Measurements from ENCODE around the gene BOLA3.
"Not testable (repeated sequence)": the region's sequence is repeated elsewhere in the genome, so short reads cannot be mapped to it uniquely, and the experiment has no call there.

Gene BOLA3

GRCh38 chr2:74101574-74102300, 46.0 kb downstream of the BOLA3 start:
- DNase-seq (ENCODE audit: low read depth): no peak

- no peak for DNase-seq (ENCODE audit: low read depth)
Measured at GRCh38 chr2:74100254-74101216, 47.2 kb downstream of the BOLA3 start.

GRCh38 chr2:74099835-74100234, 47.9 kb downstream of the BOLA3 start:
- no peak for DNase-seq (ENCODE audit: low read depth)

- DNase-seq (ENCODE audit: low read depth): no peak
Measured at GRCh38 chr2:74099271-74099670, 48.4 kb downstream of the BOLA3 start.

- no peak for DNase-seq (ENCODE audit: low read depth)
Measured at GRCh38 chr2:74097574-74097973, 50.1 kb downstream of the BOLA3 start.

- DNase-seq (ENCODE audit: low read depth): no peak
Measured at GRCh38 chr2:74096052-74096451, 51.7 kb downstream of the BOLA3 start.

- no peak for DNase-seq (ENCODE audit: low read depth)
Measured at GRCh38 chr2:74095632-74096031, 52.1 kb downstream of the BOLA3 start.

GRCh38 chr2:74094291-74094690, 53.4 kb downstream of the BOLA3 start:
- no peak for DNase-seq (ENCODE audit: low read depth)

GRCh38 chr2:74093840-74094239, 53.9 kb downstream of the BOLA3 start:
- DNase-seq (ENCODE audit: low read depth): no peak

GRCh38 chr2:74093426-74093825, 54.3 kb downstream of the BOLA3 start:
- DNase-seq (ENCODE audit: low read depth): no peak

- no peak for DNase-seq (ENCODE audit: low read depth)
Measured at GRCh38 chr2:74092275-74092674, 55.4 kb downstream of the BOLA3 start.

- DNase-seq (ENCODE audit: low read depth): no peak
Measured at GRCh38 chr2:74091391-74091790, 56.3 kb downstream of the BOLA3 start.

GRCh38 chr2:74089816-74090745, 57.6 kb downstream of the BOLA3 start:
- DNase-seq (ENCODE audit: low read depth): no peak

- not testable (repeated sequence) for DNase-seq (ENCODE audit: low read depth)
Measured at GRCh38 chr2:74088676-74089075, 59.0 kb downstream of the BOLA3 start.

GRCh38 chr2:74087696-74088095, 60.0 kb downstream of the BOLA3 start:
- DNase-seq (ENCODE audit: low read depth): no peak

GRCh38 chr2:74086021-74086420, 61.7 kb downstream of the BOLA3 start:
- DNase-seq (ENCODE audit: low read depth): no peak
